ENCODE results near the gene NIPSNAP3A.
A peak's percentile ranks its signal among the peaks of the same experiment; 100 is the strongest.
"Not testable (repeated sequence)": the region's sequence is repeated elsewhere in the genome, so short reads cannot be mapped to it uniquely, and the experiment has no call there.

The NIPSNAP3A gene

GRCh38 chr9:104747565-104748358, at the start of gene NIPSNAP3A:
Gene NIPSNAP3A, plus strand, starts transcription at chr9:104747683. Its CDS starts 110 bp downstream, at chr9:104747793.
- peak; percentile 72 for DNase-seq (ENCODE audit: low read depth)

GRCh38 chr9:104700306-104700705, 47.2 kb upstream of the NIPSNAP3A start:
- no peak for DNase-seq (ENCODE audit: low read depth)

GRCh38 chr9:104708737-104709136, 38.7 kb upstream of the NIPSNAP3A start:
- DNase-seq (ENCODE audit: low read depth) = not testable (repeated sequence)

GRCh38 chr9:104711604-104712003, 35.9 kb upstream of the NIPSNAP3A start:
- no peak for DNase-seq (ENCODE audit: low read depth)

GRCh38 chr9:104725014-104725413, 22.5 kb upstream of the NIPSNAP3A start:
- no peak for DNase-seq (ENCODE audit: low read depth)

GRCh38 chr9:104738452-104738851, 9.0 kb upstream of the NIPSNAP3A start:
- DNase-seq (ENCODE audit: low read depth) = no peak

GRCh38 chr9:104740621-104741020, 6.9 kb upstream of the NIPSNAP3A start:
- DNase-seq (ENCODE audit: low read depth) = peak; percentile 59

- DNase-seq (ENCODE audit: low read depth) = peak; percentile 50
These were observed 4.0 kb upstream of the NIPSNAP3A start for GRCh38 chr9:104743376-104743985.

- DNase-seq (ENCODE audit: low read depth) = no peak
These were observed 1.6 kb upstream of the NIPSNAP3A start for GRCh38 chr9:104745852-104746251.

- no peak for DNase-seq (ENCODE audit: low read depth)
These were observed 1.2 kb upstream of the NIPSNAP3A start for GRCh38 chr9:104746285-104746684.

- no peak for DNase-seq (ENCODE audit: low read depth)
These were observed 685 bp upstream of the NIPSNAP3A start for GRCh38 chr9:104746798-104747197.

GRCh38 chr9:104747245-104747564, 278 bp upstream of the NIPSNAP3A start:
- DNase-seq (ENCODE audit: low read depth) = no peak

GRCh38 chr9:104748359-104749031, 1.0 kb downstream of the NIPSNAP3A start:
- peak; percentile 20 for DNase-seq (ENCODE audit: low read depth)

GRCh38 chr9:104750185-104750767, 2.8 kb downstream of the NIPSNAP3A start:
- DNase-seq (ENCODE audit: low read depth) = no peak

GRCh38 chr9:104758974-104759373, 11.5 kb downstream of the NIPSNAP3A start:
- DNase-seq (ENCODE audit: low read depth) = no peak

- DNase-seq (ENCODE audit: low read depth) = no peak
These were observed 17.7 kb downstream of the NIPSNAP3A start for GRCh38 chr9:104765138-104765537.

- DNase-seq (ENCODE audit: low read depth) = no peak
These were observed 18.5 kb downstream of the NIPSNAP3A start for GRCh38 chr9:104766025-104766424.

GRCh38 chr9:104767507-104767906, 20.0 kb downstream of the NIPSNAP3A start:
- DNase-seq (ENCODE audit: low read depth) = no peak

- not testable (repeated sequence) for DNase-seq (ENCODE audit: low read depth)
These were observed 21.5 kb downstream of the NIPSNAP3A start for GRCh38 chr9:104769029-104769428.

GRCh38 chr9:104769655-104770054, 22.2 kb downstream of the NIPSNAP3A start:
- no peak for DNase-seq (ENCODE audit: low read depth)

- no peak for DNase-seq (ENCODE audit: low read depth)
These were observed 25.4 kb downstream of the NIPSNAP3A start for GRCh38 chr9:104772714-104773510.

- no peak for DNase-seq (ENCODE audit: low read depth)
These were observed 26.6 kb downstream of the NIPSNAP3A start for GRCh38 chr9:104774132-104774531.
